ENCODE results near the gene FBXW5.

- TF ChIP-seq, protein P1, sequence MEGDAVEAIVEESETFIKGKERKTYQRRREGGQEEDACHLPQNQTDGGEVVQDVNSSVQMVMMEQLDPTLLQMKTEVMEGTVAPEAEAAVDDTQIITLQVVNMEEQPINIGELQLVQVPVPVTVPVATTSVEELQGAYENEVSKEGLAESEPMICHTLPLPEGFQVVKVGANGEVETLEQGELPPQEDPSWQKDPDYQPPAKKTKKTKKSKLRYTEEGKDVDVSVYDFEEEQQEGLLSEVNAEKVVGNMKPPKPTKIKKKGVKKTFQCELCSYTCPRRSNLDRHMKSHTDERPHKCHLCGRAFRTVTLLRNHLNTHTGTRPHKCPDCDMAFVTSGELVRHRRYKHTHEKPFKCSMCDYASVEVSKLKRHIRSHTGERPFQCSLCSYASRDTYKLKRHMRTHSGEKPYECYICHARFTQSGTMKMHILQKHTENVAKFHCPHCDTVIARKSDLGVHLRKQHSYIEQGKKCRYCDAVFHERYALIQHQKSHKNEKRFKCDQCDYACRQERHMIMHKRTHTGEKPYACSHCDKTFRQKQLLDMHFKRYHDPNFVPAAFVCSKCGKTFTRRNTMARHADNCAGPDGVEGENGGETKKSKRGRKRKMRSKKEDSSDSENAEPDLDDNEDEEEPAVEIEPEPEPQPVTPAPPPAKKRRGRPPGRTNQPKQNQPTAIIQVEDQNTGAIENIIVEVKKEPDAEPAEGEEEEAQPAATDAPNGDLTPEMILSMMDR (IDR thresholded peaks at IDR 0.05) = no peak
- TF ChIP-seq ZNF671 (CRISPR knock-in tag; IDR thresholded peaks at IDR 0.05) = no peak
Observed at GRCh38 chr9:136985027-136985602, 40.6 kb upstream of the FBXW5 start.

Data from WTC11 (cell line).